GM12873 (cell line): ENCODE results near the gene FKBP3.

Experiments
- TF ChIP-seq, protein P1 (sequence below): IDR thresholded peaks from 2 replicates; pipeline ENCODE4 v1.5.1; 2012; ENCODE audit warnings: low read depth, mild to moderate bottlenecking, moderate library complexity, low read length, control low read depth; ENCODE audit not compliant: insufficient read depth; ENCODE audit errors: missing control alignments

FKBP3 gene

GRCh38 chr14:45149602-45150001 lies 15.3 kb upstream of the FKBP3 start:
- TF ChIP-seq, protein P1, sequence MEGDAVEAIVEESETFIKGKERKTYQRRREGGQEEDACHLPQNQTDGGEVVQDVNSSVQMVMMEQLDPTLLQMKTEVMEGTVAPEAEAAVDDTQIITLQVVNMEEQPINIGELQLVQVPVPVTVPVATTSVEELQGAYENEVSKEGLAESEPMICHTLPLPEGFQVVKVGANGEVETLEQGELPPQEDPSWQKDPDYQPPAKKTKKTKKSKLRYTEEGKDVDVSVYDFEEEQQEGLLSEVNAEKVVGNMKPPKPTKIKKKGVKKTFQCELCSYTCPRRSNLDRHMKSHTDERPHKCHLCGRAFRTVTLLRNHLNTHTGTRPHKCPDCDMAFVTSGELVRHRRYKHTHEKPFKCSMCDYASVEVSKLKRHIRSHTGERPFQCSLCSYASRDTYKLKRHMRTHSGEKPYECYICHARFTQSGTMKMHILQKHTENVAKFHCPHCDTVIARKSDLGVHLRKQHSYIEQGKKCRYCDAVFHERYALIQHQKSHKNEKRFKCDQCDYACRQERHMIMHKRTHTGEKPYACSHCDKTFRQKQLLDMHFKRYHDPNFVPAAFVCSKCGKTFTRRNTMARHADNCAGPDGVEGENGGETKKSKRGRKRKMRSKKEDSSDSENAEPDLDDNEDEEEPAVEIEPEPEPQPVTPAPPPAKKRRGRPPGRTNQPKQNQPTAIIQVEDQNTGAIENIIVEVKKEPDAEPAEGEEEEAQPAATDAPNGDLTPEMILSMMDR = no peak

- TF ChIP-seq, protein P1 = no peak
Observed at GRCh38 chr14:45145214-45145613, 10.9 kb upstream of the FKBP3 start.

DNA sequence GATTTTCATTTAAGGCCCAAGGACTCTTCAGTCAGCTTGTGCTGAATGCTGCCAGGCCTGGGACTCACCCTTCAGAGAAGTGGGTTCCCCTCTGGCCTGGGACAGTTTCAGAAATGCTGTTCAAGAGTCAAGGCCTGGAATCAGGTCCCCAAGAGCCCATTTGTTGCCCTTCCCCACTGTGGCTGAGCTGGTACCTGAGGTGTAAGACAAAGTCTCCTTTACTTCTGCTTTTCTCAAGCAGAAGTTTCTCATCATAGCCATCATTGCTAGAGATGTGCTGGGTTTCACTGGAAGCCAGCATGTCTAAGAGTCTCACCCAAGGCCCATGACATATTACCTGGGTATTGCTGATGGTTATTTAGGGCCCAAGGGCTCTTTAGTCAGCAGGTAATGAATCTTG lies 10.4 kb upstream of the FKBP3 start:
- TF ChIP-seq, protein P1 = no peak

GRCh38 chr14:45140661-45141187 lies 6.4 kb upstream of the FKBP3 start:
- TF ChIP-seq, protein P1 = no peak

GRCh38 chr14:45136399-45136798 lies 2.1 kb upstream of the FKBP3 start:
- TF ChIP-seq, protein P1 = no peak

DNA sequence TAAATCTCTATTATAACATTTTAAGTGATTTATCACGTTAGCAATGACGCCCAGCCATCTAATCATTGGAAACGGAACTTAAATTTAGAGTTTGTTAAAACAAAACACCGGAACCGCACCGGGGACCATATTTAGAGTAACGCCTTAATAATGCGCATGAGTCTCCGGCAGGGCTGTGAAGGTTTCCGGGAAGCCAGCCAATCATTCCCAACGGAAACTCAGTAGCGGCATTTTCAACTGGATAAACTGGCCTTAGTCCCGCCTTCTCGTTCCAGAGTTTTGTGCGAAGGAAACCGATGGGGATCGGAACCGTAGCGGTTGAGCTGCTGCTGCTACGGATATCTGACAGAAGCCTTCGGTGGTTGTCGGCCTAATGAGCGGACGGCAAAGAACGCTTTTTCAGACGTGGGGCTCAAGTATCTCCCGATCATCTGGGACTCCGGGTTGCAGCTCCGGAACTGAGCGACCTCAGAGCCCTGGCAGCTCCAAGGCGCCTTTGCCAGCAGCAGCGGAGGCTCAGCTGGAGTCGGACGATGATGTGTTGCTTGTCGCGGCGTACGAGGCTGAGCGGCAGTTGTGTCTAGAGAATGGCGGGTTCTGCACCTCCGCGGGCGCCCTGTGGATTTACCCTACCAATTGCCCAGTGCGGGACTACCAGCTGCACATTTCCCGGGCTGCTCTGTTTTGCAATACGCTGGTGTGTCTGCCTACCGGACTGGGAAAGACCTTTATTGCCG lies 1.5 kb upstream of the FKBP3 start, which contains the start of gene FANCM:
Gene FANCM, plus strand, starts transcription at position 272 of the 737 bp plus-strand sequence. Its CDS starts 102 bp downstream, at position 374.
- TF ChIP-seq, protein P1 = no peak

DNA sequence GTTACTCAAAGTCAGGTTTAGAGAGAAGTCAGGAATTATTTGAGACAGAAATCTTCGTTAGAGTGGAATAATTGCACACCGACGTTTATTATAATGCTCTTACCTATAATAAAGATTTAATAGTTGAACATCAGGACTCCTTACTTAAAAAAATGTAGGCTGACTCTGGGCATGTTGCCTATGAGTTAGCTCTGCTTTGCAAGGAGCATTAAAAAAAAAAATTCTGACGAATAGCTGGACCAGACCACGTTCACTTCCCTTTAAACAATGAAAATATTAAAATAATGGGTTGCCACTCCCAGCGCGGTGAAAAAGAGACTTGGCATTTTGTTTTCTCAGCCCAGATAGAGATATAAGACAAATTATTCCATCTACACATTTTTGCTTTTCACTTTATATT lies 875 bp upstream of the FKBP3 start:
- TF ChIP-seq, protein P1 = no peak
